GM18517 (cell line): ENCODE measurements around the gene KLHDC2.
"Not testable (repeated sequence)": the region's sequence is repeated elsewhere in the genome, so short reads cannot be mapped to it uniquely, and the experiment has no call there.

Experiments
- ATAC-seq: cut with Tn5 transposase; IDR thresholded peaks from one replicate; pipeline ENCODE4 v1.9.1; 2021; ENCODE audit warnings: mild to moderate bottlenecking, moderate library complexity; ENCODE audit not compliant: unreplicated experiment

KLHDC2 gene

DNA sequence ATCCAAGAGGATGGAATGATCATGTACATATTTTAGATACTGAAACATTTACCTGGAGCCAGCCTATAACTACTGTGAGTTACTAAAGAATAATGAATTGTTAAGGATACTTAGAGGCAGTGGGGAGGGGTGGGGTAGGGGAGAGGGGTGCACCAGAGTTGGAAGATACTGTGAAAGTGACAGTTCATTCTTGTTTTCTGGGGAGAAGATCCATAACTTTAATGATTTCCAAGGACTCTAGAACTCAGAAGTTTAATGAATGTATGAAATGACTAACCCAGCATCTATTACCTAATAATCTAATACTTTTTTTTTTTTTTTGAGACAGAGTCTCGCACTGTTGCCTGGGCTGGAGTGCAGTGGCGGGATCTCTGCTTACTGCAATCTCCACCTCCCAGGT is 10.5 kb downstream of the KLHDC2 start:
- no peak for ATAC-seq

DNA sequence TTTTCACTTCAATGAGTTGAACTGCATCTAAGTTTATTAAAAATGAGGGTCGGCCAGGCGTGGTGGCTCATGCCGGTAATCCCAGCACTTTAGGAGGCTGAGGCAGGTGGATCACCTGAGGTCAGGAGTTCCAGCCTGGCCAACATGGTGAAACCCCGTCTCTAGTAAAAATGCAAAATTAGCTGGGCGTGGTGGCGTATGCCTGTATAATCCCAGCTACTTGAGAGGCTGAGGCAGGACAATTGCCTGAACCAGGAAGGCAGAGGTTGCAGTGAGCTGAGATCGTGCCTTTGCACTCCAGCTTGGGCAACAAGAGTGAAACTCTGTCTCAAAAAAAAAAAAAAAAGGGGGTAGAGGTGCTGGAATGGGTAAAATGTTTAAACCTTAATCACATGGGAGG is 13.1 kb downstream of the KLHDC2 start:
- ATAC-seq, result not testable (repeated sequence)

DNA sequence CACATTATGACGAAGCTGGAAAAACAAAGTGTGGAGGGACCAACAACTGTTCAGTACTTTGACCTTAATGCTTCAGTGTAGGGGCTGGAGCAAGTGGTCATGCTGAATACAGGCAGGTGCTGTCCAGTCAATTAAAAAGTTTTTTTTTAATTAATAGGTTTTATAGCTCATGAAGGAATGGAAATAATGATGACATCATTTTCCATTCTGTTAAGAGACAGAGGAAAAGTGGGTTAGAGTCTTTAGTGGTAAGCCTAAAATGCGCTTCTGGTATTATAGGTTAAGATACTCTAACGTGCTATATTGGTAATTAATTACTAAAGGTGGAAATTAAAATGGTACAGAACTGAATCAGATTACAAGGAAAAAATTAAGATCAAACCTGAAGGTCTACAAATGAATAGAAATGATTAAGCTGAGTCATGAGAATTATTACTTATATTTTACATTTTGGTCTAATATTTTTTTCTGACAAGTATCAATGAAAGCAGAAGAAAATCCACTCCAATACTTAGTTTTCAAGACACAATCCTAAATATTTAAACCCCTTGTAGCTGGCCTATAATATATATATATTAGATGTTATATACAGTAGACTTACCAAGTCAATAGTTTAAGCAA is 15.6 kb downstream of the KLHDC2 start:
- no peak for ATAC-seq

DNA sequence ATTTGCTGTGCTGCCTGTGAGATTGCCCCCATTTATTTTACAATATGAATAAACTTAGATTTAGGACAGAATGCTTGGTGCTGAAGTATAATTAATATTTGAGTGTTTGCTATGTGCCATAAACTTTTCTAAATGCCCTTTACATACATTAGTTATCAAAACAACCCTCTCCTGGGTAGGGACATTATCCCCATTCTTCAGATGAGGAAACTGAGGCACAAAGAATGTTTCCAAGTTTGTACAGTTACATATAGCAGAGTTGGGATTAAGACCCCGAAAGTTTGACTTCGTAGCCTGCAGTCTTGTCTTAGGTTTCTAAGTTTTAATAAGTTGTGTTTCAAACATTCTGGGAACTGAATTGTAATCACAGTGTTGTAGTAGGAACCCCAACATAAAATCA is 18.4 kb downstream of the KLHDC2 start:
- no peak for ATAC-seq

DNA sequence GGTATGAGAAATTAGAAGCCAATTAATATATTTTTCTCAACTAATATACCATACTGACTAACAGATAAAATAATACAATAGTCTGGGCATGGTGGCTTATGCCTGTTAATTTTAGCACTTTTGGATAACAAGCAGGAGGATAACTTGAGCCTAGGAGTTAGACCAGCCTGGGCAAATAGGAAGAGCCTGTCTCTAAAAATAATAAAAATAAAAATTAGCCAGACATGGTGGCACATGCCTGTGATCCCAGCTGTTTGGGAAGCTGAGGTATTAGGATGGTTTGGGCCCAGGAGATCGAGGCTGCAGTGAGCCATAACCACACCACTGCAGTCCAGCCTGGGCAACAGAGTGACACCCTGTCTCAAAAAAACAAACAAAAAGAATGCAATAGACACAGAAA is 24.7 kb downstream of the KLHDC2 start:
- no peak for ATAC-seq

DNA sequence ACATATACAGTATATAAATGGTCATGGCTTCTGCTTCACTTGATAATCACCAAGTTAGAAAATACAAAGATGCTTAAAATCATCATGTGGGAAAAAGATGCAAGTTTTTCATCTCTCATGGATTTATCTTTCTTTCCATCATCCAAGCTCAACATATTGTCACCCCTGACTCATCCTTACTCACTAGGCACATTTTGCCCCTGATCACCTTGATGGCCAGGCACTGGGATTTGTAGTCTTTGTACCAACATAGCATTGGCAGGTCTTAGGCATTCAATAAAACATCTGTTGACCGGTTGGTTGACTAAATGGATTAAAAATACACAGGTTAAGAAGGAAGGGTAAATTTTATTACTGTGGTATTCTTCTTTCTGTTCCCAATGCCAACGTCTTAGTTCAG is 28.1 kb downstream of the KLHDC2 start:
- ATAC-seq, result no peak

DNA sequence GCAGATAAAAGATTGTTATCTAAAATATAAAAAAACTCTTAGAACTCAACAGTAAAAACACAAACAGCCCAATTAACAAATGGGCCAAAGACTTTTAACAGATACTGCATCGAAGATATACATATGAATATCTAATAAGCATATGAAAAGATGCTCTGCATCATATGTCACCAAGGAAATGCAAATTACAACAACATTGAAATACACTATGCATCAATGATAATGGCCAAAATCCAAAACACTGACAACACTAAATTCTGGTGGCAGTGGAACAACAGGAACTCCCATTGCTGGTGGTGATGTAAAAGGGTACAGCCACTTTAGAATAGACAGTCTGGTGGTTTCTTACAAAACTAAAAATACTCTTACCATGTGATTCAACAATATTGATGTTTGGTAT is 40.8 kb downstream of the KLHDC2 start:
- ATAC-seq, result no peak

DNA sequence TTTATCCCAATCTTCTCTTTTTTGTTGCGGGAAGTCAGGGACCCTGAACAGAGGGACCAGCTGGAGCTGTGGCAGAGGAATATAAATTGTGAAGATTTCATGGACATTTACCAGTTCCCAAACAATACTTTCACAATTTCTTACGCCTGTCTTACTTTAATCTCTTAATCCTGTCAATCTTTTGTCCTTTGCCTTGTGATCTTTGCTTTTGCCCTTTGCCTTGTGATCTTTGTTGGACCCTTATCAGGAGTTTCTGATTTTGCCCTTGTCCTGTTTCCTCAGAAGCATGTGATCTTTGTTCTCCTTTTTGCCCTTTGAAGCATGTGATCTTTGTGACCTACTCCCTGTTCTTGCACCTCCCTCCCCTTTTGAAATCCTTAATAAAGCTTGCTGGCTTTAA is 48.2 kb downstream of the KLHDC2 start:
- ATAC-seq, result not testable (repeated sequence)

DNA sequence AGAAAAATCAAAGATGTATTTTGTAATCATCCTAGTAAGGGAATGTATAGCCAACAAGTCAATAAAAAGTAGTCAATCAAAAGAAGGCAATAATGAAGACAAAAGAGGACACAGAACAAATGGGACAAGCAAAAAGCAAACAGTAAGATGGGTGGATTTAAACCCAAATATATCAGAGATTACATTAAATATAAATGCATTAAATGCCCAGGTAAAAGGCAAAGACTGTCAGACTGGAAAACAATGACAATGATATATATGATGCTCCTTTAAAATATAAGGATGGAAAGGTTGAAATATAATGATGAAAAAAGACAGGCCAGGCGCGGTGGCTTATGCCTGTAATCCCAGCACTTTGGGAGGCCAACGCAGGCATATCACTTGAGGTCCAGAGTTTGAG is 48.9 kb downstream of the KLHDC2 start:
- ATAC-seq, result no peak

DNA sequence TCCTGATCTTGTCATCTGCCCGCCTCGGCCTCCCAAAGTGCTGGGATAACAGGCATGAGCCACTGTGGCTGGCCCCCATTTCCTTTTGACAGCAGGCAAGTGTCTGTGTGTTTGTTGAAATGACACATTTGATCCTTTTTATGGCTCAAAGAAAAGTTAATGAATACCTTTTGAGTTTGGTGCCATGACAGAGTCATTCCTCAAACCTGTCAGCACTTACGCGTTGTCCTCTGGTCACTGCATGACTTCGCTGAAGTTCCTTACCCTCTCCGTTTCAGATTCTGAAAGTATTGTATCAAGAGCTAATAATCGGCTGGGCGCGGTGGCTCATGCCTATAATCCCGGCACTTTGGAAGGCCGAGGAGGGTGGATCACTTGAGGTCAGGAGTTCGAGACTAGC is 52.2 kb downstream of the KLHDC2 start:
- no peak for ATAC-seq

DNA sequence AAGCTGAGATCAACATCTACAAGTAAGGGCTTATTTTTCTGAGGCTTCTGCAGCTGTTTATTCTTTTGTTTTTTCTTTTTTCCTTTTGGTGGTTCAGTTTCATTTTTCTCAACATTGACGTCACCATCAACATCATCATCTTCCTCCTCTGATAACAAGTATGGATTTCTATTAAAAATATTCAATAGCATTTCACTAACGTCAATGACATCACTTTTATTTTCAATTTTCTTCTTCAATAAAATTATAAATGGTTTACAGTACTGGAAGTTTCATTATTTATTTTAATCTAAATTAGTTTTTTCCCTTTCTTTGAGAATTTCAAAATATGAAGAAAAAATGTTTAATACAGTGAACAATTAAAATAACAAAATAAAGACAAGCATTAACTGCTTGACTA is 60.7 kb downstream of the KLHDC2 start:
- ATAC-seq, result no peak
